Peyer's patch (tissue), 4 donors: ENCODE measurements around the gene SLC24A4.

Source experiments
- CTCF ChIP-seq, 6 experiments: fragments of 450-650 bp in 4 of 6; fragments of 200-600 bp in 2 of 6; sonication (generic) in 1 of 6; IDR thresholded peaks; one replicate each; pipeline ENCODE4 v1.5.1; 2017 to 2019; ENCODE audit warnings: antibody characterized with exemption in 6 of 6, mild to moderate bottlenecking in 3 of 6, moderate library complexity in 1 of 6
- POLR2A ChIP-seq, 2 donors: fragments of 450-650 bp; IDR thresholded peaks; one replicate each; pipeline ENCODE4 v1.5.1; 2017; ENCODE audit warnings: antibody characterized with exemption in 2 of 2, mild to moderate bottlenecking in 2 of 2, moderate library complexity in 2 of 2

- TF ChIP-seq POLR2A (IDR thresholded peaks at IDR 0.05) (no peak), CTCF (IDR thresholded peaks at IDR 0.05) (no peak)
Measured at GRCh38 chr14:92439537-92440344, 116.8 kb downstream of the SLC24A4 start.
